HEK293T (cell line): ENCODE data around the gene IRF2BP2.
A peak's percentile ranks its signal among the peaks of the same experiment; 100 is the strongest.

Experiments
- CTCF ChIA-PET: fragments of 350-600 bp; formaldehyde crosslinking; extraction: SDS; loops from one replicate; lab custom pipeline; 2021; ENCODE audit warnings: antibody characterized with exemption, inconsistent platforms; lab: Yijun Ruan, JAX
- POLR2A ChIA-PET: fragments of 350-600 bp; formaldehyde crosslinking; extraction: SDS; loops from one replicate; lab custom pipeline; 2020; ENCODE audit warnings: antibody characterized with exemption, inconsistent platforms; lab: Yijun Ruan, JAX
- DNase-seq: peaks from one replicate; pipeline ENCODE4 v3.0.0; 2012; ENCODE audit warnings: mixed read lengths; ENCODE audit errors: extremely low spot score
- ARNT ChIP-seq: fragments of 450-650 bp; IDR thresholded peaks from 2 replicates; pipeline ENCODE4 v1.6.1; 2017; ENCODE audit warnings: mild to moderate bottlenecking
- BHLHE40 ChIP-seq: fragments of 450-650 bp; IDR thresholded peaks from 2 replicates; pipeline ENCODE4 v1.6.1; 2016; ENCODE audit warnings: mild to moderate bottlenecking, moderate library complexity, borderline replicate concordance
- CTBP1 ChIP-seq: fragments of 450-650 bp; IDR thresholded peaks from 2 replicates; pipeline ENCODE4 v1.6.1; 2016; ENCODE audit warnings: borderline replicate concordance
- ELF4 ChIP-seq: fragments of 450-650 bp; IDR thresholded peaks from 2 replicates; pipeline ENCODE4 v1.6.1; 2017; ENCODE audit warnings: antibody characterized with exemption
- FOXA1 ChIP-seq: fragments of 450-650 bp; IDR thresholded peaks from 2 replicates; pipeline ENCODE4 v1.6.1; 2016; ENCODE audit warnings: mild to moderate bottlenecking
- FOXK2 ChIP-seq: fragments of 450-650 bp; IDR thresholded peaks from 2 replicates; pipeline ENCODE4 v1.6.1; 2016; ENCODE audit warnings: mild to moderate bottlenecking
- FOXM1 ChIP-seq: fragments of 450-650 bp; IDR thresholded peaks from 2 replicates; pipeline ENCODE4 v1.6.1; 2017; ENCODE audit warnings: mild to moderate bottlenecking, borderline replicate concordance
- HDGF ChIP-seq: fragments of 450-650 bp; IDR thresholded peaks from 2 replicates; pipeline ENCODE4 v1.6.1; 2017; ENCODE audit warnings: antibody characterized with exemption, borderline replicate concordance
- L3MBTL2 ChIP-seq: fragments of 450-650 bp; conservative IDR thresholded peaks from 2 replicates; pipeline ENCODE4 v1.6.1; 2016; ENCODE audit warnings: mild to moderate bottlenecking
- LEF1 ChIP-seq: fragments of 450-650 bp; IDR thresholded peaks from 2 replicates; pipeline ENCODE4 v1.6.1; 2017; ENCODE audit warnings: mild to moderate bottlenecking, borderline replicate concordance
- NFRKB ChIP-seq: fragments of 450-650 bp; IDR thresholded peaks from 2 replicates; pipeline ENCODE4 v1.6.1; 2016; ENCODE audit warnings: mild to moderate bottlenecking, moderate library complexity
- SP1 ChIP-seq: fragments of 450-650 bp; IDR thresholded peaks from 2 replicates; pipeline ENCODE4 v1.6.1; 2017
- SUZ12 ChIP-seq: fragments of 450-650 bp; IDR thresholded peaks from 2 replicates; pipeline ENCODE4 v1.6.1; 2016; ENCODE audit warnings: mild to moderate bottlenecking
- TARDBP ChIP-seq: fragments of 450-650 bp; IDR thresholded peaks from 2 replicates; pipeline ENCODE4 v1.6.1; 2016
- ZNF384 ChIP-seq: fragments of 450-650 bp; IDR thresholded peaks from 2 replicates; pipeline ENCODE4 v1.6.1; 2016
- TF ChIP-seq, protein P1 (sequence below): fragments of 450-650 bp; IDR thresholded peaks from 2 replicates; pipeline ENCODE4 v1.6.1; 2016

The IRF2BP2 gene

DNA sequence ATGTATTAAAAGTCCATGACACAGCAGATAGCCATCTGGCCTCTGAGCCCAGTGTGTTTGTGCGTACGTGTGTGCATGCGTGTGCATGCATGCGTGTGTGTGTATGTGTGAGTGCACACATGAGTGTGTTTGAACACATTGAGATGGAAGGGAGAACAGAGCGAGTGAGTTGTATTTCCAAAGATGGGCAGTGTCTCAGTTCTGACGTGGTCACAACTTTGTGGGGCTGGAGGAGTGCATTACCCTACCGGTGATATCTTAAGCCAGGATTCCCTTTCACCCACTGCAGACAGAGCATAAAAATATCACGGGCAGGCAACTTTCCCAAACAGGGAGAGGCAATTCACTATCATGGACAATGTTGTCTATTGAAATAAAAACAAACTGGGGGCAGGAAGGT is 27.8 kb downstream of the IRF2BP2 start:
- no peak for TF ChIP-seq ARNT
- TF ChIP-seq FOXA1 = no peak
- no peak for TF ChIP-seq L3MBTL2
- TF ChIP-seq, protein P1, sequence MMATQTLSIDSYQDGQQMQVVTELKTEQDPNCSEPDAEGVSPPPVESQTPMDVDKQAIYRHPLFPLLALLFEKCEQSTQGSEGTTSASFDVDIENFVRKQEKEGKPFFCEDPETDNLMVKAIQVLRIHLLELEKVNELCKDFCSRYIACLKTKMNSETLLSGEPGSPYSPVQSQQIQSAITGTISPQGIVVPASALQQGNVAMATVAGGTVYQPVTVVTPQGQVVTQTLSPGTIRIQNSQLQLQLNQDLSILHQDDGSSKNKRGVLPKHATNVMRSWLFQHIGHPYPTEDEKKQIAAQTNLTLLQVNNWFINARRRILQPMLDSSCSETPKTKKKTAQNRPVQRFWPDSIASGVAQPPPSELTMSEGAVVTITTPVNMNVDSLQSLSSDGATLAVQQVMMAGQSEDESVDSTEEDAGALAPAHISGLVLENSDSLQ = no peak
- TF ChIP-seq CTBP1 = no peak
- no peak for TF ChIP-seq NFRKB
- TF ChIP-seq ZNF384 = no peak
- TF ChIP-seq SP1 = no peak
- no peak for TF ChIP-seq FOXK2
- TF ChIP-seq SUZ12 = no peak
- TF ChIP-seq HDGF = no peak
- TF ChIP-seq TARDBP = no peak
- TF ChIP-seq FOXM1 = no peak
- TF ChIP-seq BHLHE40 = no peak
- no peak for TF ChIP-seq LEF1
- TF ChIP-seq ELF4 = no peak
- ChIA-PET CTCF (interaction anchor here (0.6 to 0.9 kb wide), 4 partner anchors 39 to 485 kb away, joined by 3 to 8 read pairs (median 8); no protein-coding TSS in a partner anchor), POLR2A (no interaction called here)
- no peak for DNase-seq

DNA sequence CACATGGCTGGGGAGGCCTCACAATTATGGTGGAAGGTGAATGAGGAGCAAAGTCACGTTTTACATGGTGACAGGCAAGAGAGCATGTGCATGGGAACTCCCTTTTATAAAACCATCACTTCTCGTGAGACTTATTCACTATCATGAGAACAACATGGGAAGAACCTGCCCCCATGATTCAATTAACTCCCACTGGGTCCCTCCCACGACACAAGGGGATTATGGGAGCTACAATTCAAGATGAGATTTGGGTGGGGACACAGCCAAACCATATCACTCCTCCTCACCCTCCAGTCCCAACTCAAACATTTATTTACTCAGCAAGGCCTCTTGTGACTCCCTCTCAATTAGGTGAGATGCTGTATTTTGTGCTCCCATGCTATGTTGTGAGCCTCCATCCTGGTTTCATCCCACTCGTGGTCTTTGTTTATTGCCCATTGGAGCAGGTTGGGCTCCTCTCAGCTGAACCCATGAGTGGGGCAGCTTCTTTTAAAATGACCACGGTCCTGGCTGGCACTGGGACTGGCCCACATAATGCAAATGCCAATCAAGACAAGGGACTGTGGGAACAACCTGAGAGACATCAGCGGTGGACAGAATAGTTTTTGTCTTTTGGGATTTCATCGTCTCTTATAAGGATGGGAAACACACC is 28.8 kb downstream of the IRF2BP2 start:
- ChIA-PET POLR2A (no interaction called here), CTCF (no interaction called here)
- no peak for TF ChIP-seq FOXK2
- TF ChIP-seq FOXM1 = no peak
- no peak for TF ChIP-seq NFRKB
- no peak for TF ChIP-seq HDGF
- TF ChIP-seq SUZ12 = no peak
- no peak for TF ChIP-seq FOXA1
- TF ChIP-seq L3MBTL2 = no peak
- TF ChIP-seq, protein P1 = no peak
- TF ChIP-seq LEF1 = no peak
- no peak for TF ChIP-seq ARNT
- no peak for TF ChIP-seq SP1
- TF ChIP-seq ZNF384 = no peak
- no peak for TF ChIP-seq ELF4
- no peak for TF ChIP-seq BHLHE40
- TF ChIP-seq CTBP1 = no peak
- DNase-seq = no peak

DNA sequence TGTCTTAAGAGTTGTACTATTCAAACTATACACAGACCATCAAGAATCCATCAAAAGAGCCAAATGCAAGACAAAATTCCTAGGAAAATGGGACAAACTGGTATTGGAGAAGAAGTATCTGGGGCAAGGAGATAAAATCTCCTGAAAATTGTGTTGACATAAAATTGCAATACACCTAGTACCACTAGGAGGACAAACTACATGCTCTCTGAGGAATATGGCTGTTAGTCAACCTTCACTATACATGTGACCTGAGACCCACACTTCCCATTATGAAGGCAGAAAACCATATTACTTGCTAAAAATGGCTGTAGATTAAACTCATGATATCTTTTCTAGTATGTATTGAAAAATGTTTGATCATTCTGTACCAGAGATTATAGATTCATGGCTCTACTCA is 30.0 kb downstream of the IRF2BP2 start:
- POLR2A ChIA-PET = no interaction called here
- TF ChIP-seq ELF4 = no peak
- TF ChIP-seq FOXA1 = no peak
- no peak for TF ChIP-seq ARNT
- no peak for TF ChIP-seq FOXM1
- no peak for TF ChIP-seq NFRKB
- TF ChIP-seq SUZ12 = no peak
- TF ChIP-seq ZNF384 = no peak
- TF ChIP-seq CTBP1 = no peak
- TF ChIP-seq, protein P1 = no peak
- DNase-seq = peak; percentile 59
- CTCF ChIA-PET = no interaction called here

DNA sequence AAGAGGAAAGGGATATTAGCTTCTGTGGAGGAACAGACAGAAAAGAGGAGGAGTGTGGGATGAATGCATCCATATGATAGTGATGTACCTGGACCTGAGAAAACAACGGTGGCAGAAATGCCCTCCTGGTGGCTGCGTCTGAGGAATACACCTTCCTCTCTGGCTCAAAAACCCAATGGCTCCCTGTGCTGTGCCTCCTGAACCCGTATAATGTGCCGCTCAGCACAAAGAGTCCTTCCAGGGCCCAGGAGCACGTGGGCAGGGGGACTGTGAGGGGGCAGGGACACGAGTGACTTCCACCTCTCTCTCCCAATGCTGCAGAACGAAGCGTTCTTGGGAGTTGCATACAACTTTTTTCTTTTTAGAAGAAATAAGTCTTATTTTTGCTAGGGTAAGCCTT is 31.2 kb downstream of the IRF2BP2 start:
- TF ChIP-seq SUZ12 (no peak), CTBP1 (no peak), ELF4 (no peak), L3MBTL2 (no peak), BHLHE40 (no peak), SP1 (no peak), HDGF (no peak), TARDBP (no peak), LEF1 (no peak)
- DNase-seq = no peak
- CTCF ChIA-PET = interaction anchor here (0.7 kb wide), 1 partner anchor 35 kb away, joined by 3 read pairs; no protein-coding TSS in a partner anchor
- POLR2A ChIA-PET = no interaction called here

DNA sequence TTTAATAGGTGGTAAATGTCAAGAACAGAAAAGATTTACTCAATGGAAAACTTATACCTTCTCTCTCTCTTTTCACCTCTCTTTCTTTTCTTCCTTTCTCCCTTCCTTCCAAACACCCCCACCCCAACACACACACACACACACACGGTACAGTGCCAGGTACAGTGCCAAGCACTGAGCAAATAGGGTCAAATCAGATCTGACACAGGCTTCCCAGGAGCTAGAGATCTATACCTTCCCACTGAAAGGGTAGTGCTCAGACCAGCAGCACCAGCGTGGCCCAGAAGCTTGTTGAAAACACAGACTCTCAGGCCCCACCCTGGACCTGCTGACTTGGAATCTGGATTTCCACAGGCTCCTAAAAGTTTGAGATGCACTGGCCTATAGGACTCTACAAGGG is 31.9 kb downstream of the IRF2BP2 start:
- ChIA-PET POLR2A (no interaction called here), CTCF (interaction anchor here (0.7 kb wide), 1 partner anchor 34 kb away, joined by 3 read pairs; no protein-coding TSS in a partner anchor)
- DNase-seq = no peak
- TF ChIP-seq CTBP1 (no peak), LEF1 (no peak), HDGF (no peak), ARNT (no peak), ELF4 (no peak), NFRKB (no peak), L3MBTL2 (no peak), ZNF384 (no peak), FOXK2 (no peak)
- TF ChIP-seq, protein P1 = no peak
